GM19043 (cell line): Measurements from ENCODE around the gene CDCP1.

Experiments
- ATAC-seq: cut with Tn5 transposase; IDR thresholded peaks from one replicate; pipeline ENCODE4 v1.9.1; 2021; ENCODE audit warnings: low read depth; ENCODE audit not compliant: unreplicated experiment

Gene CDCP1

GRCh38 chr3:45119376-45119775 is 26.8 kb downstream of the CDCP1 start:
- ATAC-seq: no peak

GRCh38 chr3:45118615-45119071 is 27.5 kb downstream of the CDCP1 start:
- ATAC-seq: no peak

GRCh38 chr3:45116350-45116749 is 29.8 kb downstream of the CDCP1 start:
- no peak for ATAC-seq

GRCh38 chr3:45113625-45114050 is 32.5 kb downstream of the CDCP1 start:
- ATAC-seq: no peak

- no peak for ATAC-seq
Observed at GRCh38 chr3:45112939-45113338, 33.2 kb downstream of the CDCP1 start.

GRCh38 chr3:45110509-45110833 is 35.7 kb downstream of the CDCP1 start:
- ATAC-seq: no peak

GRCh38 chr3:45109771-45110508 is 36.2 kb downstream of the CDCP1 start:
- ATAC-seq: peak; percentile 75

- ATAC-seq: no peak
Observed at GRCh38 chr3:45106874-45107273, 39.3 kb downstream of the CDCP1 start.

GRCh38 chr3:45105855-45106671 is 40.1 kb downstream of the CDCP1 start:
- ATAC-seq: no peak

GRCh38 chr3:45104715-45105711 is 41.2 kb downstream of the CDCP1 start:
- ATAC-seq: no peak

- no peak for ATAC-seq
Observed at GRCh38 chr3:45103753-45104714, 42.1 kb downstream of the CDCP1 start.

- no peak for ATAC-seq
Observed at GRCh38 chr3:45103334-45103733, 42.8 kb downstream of the CDCP1 start.

GRCh38 chr3:45100981-45101407 is 45.2 kb downstream of the CDCP1 start:
- ATAC-seq: no peak

- ATAC-seq: no peak
Observed at GRCh38 chr3:45098310-45098709, 47.9 kb downstream of the CDCP1 start.

- ATAC-seq: no peak
Observed at GRCh38 chr3:45097296-45097883, 48.8 kb downstream of the CDCP1 start.

- no peak for ATAC-seq
Observed at GRCh38 chr3:45095916-45096526, 50.2 kb downstream of the CDCP1 start.

GRCh38 chr3:45093176-45093575 is 53.0 kb downstream of the CDCP1 start:
- ATAC-seq: no peak

- ATAC-seq: no peak
Observed at GRCh38 chr3:45092132-45093031, 53.8 kb downstream of the CDCP1 start.
